ENCODE results near the gene RHBDL1.
A peak's percentile ranks its signal among the peaks of the same experiment; 100 is the strongest.

DNA sequence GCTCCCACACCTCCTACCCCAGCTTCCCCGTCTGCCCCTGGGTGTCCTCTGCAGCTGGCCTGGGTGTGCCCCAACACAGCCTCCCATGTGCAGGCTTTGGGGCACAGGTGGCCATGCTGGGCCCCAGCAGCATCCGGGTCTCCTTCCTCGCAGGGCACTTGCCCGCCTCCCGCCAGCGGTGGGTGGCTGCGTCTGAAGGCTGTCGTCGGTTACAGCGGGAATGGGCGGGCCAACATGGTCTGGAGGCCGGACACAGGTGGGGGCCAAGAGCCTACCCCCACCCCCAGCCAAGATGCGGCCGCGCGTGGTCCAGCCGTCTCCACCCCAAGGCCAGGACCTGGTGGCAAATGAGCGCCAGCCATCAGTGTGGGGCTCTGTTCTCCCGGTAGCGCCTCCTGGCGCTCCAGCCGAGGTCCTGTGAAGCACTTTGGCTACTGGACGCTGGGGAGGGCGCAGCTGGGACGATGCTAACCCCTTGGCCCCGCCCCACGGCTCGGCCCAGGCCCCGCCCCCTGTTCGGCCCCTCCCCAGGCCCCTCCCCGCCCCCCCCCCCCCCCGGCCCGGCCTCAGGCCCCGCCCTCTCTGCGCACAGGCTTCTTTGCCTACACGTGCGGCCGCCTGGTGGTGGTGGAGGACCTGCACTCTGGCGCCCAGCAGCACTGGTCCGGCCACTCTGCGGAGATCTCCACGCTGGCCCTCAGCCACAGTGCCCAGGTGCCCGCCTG lies 14.8 kb upstream of the RHBDL1 start:
- TF ChIP-seq, protein P1, sequence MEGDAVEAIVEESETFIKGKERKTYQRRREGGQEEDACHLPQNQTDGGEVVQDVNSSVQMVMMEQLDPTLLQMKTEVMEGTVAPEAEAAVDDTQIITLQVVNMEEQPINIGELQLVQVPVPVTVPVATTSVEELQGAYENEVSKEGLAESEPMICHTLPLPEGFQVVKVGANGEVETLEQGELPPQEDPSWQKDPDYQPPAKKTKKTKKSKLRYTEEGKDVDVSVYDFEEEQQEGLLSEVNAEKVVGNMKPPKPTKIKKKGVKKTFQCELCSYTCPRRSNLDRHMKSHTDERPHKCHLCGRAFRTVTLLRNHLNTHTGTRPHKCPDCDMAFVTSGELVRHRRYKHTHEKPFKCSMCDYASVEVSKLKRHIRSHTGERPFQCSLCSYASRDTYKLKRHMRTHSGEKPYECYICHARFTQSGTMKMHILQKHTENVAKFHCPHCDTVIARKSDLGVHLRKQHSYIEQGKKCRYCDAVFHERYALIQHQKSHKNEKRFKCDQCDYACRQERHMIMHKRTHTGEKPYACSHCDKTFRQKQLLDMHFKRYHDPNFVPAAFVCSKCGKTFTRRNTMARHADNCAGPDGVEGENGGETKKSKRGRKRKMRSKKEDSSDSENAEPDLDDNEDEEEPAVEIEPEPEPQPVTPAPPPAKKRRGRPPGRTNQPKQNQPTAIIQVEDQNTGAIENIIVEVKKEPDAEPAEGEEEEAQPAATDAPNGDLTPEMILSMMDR (IDR thresholded peaks at IDR 0.05; ENCODE audit: control extremely low read depth in 1 of 3, insufficient read depth in 1 of 3, low read depth in 1 of 3, low read length in 3 of 3), result peak in 2 of 3 experiments; percentile 62 to 70; a peak in 3 of 4 replicates
- TF ChIP-seq KDM1A (IDR thresholded peaks at IDR 0.05; ENCODE audit: borderline replicate concordance, low read length), result no peak
